SK-N-SH treated with all-trans-retinoic acid at 6 μM for 48 hours (cell line): ENCODE data around the gene HMMR.

ENCODE experiments used
- TCF4 ChIP-seq: fragments of 250-450 bp; sonication (Bioruptor Pico); IDR thresholded peaks from 2 replicates; pipeline ENCODE4 v1.8.0; 2021; ENCODE audit warnings: mild to moderate bottlenecking, moderate library complexity, borderline replicate concordance
- ZC3H10 ChIP-seq: fragments of 250-450 bp; sonication (Bioruptor Pico); IDR thresholded peaks from 2 replicates; pipeline ENCODE4 v1.5.1; 2021; ENCODE audit warnings: mild to moderate bottlenecking, moderate library complexity
- ZFP3 ChIP-seq: fragments of 250-450 bp; sonication (Bioruptor Pico); IDR thresholded peaks from 2 replicates; pipeline ENCODE4 v1.5.0; 2020; ENCODE audit warnings: mild to moderate bottlenecking, moderate library complexity
- ZNF565 ChIP-seq: fragments of 450-650 bp; formaldehyde crosslinking; conservative IDR thresholded peaks from 2 replicates; pipeline ENCODE4 v1.5.0; 2020; ENCODE audit warnings: low read depth, mild to moderate bottlenecking, moderate library complexity
- ZNF8 ChIP-seq: fragments of 450-650 bp; formaldehyde crosslinking; IDR thresholded peaks from 2 replicates; pipeline ENCODE4 v1.5.0; 2020; ENCODE audit warnings: mild to moderate bottlenecking, moderate library complexity

- TF ChIP-seq ZC3H10 (no peak), ZNF8 (no peak), ZNF565 (CRISPR knock-in tag) (no peak), TCF4 (no peak), ZFP3 (no peak)
These were observed 46.3 kb downstream of the HMMR start for GRCh38 chr5:163506726-163507125.
